IPS-NIHi11 (cell line): ENCODE measurements around the gene RFC1.
"Not testable (repeated sequence)": the region's sequence is repeated elsewhere in the genome, so short reads cannot be mapped to it uniquely, and the experiment has no call there.

ENCODE experiments used
- DNase-seq: peaks from one replicate; pipeline ENCODE4 v3.0.0; 2012; ENCODE audit warnings: mixed read lengths, low spot score

RFC1 gene

DNA sequence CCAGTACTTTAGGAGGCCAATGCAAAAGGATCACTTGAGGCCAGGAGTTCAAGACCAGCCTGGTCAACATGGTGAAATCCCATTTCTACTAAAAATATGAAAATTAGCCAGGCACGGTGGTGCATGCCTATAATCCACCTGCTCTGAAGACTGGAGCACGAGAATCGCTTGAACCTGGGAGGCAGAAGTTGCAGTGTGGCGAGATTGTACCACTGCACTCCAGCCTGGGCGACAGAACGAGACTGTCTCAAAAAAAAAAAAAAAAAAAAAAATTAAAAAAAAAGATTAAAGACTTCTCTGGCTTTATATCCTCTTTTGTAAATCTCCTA, 13.0 kb downstream of the RFC1 start:
- not testable (repeated sequence) for DNase-seq

DNA sequence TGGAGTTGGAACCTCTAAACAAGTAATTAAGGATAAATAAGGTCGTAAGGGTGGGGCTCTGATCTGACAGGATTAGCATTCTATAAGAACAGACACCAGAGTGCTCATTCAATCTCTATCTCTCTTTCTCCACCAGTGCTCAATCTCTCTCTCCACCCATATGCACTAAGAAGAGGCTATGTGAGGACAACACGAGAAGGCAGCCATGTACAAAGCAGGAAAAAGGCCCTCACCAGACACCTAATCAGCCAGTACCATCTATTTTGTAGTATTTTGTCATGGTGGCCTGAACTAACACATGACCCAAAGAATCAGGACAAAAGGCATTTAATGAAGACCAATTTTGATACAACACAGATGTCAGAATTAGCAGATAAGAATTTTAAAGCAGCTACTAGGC, 16.8 kb downstream of the RFC1 start:
- no peak for DNase-seq

DNA sequence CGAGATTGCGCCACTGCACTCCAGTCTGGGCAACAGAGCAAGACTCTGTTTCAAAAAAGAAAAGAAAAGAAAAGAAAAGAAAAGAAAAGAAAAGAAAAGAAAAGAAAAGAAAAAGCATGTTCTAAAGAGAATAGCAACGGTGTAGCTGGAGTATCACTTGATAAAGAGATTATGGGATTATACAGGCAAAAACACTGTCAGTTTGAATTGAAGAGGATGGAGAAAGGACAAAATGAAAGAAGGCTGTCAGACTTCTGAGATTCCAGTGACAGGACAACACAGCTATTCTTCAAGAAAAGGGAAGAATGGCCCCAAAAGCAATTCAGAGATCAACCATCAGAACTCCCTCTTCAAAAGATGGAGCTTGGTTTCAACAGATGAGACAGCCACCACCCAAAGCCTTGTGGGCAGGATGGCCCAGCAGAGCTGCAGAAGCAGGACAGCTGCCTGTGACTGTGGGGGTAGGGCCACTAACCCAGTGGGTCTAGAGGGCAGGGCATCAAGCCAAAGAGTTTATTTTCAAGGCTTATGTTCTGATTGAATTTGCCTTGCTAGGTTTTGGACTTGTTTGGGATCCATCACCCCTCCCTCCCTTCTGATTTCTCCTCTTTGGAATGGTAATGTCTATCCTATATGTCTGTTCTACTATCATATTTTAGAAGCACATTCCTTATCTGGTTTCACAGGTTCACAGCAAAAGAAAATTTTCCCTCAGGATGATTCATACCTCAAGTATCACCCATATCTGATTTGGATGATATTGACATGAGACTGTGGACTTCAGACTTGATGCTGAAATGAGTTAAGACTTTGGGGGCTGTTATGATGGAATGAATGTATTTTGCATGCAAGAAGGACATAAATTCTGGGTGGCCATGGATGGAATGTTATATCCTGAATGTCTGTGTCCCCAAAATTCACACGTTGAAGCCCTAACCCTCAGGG, 17.5 kb downstream of the RFC1 start:
- no peak for DNase-seq

DNA sequence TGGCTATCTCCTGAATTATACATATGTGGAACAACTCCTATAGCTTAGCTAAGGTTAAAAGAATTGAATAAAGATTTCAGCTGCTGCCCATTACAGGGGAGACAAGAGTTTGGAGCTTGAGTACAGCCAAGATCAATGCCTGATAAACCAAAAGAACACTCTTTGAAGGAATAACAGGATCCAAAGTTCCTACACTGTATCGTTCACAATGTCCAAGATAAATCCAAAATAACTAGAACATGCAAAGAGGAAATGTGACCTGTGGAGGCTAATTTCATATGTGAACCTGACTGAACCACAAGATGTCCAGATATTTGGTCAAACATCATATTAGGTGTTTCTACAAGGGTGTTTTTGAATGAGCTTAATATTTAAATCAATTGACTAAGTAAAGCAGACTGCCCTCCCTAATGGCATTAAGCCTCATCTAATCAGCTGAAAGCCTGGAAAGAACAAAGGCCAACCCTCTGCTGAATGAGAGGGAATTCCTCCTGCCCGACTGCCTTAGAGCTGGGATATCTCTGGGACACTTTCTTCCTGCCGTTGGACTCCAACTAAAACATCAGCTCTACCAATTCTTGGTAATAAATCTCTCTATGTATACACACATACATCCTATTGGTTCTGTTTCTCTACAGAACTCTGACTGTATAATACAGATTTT, 19.2 kb downstream of the RFC1 start:
- DNase-seq, result no peak

DNA sequence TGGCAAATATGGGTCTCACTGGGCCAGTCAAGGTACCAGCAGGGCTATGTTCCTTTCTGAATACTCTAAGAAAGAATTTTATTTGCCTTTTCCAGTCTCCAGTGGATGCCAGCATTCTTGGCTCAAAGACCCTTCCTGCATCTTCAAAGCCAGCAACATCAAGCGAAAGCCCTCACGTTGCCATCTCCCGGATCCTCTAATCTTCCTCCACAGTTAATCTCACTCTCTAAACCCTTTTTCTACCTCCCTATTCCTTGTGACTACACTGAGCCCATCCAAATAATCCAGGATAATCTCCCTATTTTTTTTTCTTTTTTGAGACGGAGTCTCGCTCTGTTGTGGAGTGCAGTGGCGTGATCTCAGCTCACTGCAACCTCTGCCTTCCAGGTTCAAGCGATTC, 23.4 kb downstream of the RFC1 start:
- DNase-seq, result no peak

DNA sequence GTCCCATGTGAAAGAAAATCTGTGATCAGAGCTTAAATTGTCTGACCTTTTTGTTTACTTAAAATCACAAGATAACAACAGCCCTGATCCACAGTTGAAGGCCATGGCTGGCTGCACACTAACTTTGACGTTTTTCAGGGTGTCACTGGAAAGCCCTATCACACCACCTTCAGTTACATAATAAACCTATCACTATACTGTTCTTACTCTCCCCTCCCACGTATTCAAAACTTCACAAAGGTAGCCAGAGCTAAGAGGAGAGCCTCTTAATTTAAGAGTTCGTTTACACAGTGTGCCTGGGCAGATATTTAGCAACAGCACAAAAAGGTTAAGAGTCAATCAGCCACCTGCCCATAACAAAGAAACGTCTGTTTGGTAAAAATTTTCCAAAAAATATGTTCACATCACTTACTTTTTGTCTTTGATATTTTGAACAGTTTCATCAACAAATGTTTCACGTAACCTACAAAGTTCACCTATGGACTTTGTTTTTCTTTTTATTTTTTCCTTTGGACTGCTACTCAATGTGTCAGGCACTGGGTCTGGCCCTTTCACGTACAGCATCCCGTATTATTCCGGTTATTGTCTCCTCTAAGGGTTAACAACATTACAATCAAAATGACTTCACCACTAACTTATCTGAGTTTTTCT, 25.0 kb downstream of the RFC1 start:
- no peak for DNase-seq

DNA sequence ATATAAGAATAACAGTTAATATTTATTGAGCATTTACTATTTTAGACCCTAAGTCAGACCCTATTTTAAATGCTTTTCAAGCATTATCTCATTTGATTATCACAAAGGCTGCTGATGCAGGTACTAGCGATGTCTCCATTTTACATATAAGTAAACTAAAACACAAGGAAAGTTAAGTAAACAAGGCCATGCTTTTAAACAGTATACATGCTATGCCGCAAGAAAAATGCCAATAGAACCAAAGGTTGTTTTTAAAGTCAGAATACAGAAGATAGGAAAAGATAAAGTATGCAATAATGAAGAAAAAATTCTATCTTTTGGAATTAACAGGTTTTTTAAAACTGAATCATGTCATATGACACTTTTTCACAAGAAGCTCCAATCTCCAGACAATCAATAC, 26.2 kb downstream of the RFC1 start:
- DNase-seq, result no peak

DNA sequence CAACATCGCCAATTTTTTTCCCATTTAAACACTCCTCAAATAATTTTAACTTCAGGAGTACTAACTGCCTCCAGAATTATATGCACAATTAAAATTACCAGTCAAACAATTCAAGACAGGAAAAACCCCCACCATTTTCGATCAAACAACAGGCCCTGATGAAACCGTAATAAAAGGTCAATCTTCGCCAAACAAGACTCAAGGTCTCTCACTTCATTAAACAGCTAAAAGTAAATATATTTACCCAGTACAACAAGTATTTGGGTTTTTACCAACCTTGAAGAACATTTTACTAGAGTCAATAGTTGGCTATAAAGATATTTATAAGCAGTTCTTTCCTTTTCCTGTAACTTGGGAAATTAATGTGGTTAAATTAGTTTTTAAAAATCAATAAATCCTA, 28.3 kb downstream of the RFC1 start:
- DNase-seq, result no peak

DNA sequence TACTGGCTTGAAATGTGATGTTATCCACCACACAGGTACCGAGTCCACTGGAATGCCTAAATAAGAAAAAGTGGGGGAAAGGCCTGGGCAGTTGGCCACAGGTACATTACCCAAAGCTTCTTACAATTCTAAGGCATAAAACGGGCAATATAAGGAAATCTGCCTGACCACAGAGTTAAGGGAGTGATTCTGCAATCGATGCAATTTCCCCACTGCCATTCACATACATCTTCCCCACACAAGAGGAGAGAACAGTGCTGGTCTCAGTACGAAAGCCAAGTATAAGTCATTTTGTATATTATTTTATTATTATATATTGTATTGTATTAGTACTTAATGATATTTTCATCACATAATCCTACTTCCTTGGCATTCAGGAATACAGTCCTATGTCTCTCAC, 30.6 kb downstream of the RFC1 start:
- DNase-seq, result no peak

DNA sequence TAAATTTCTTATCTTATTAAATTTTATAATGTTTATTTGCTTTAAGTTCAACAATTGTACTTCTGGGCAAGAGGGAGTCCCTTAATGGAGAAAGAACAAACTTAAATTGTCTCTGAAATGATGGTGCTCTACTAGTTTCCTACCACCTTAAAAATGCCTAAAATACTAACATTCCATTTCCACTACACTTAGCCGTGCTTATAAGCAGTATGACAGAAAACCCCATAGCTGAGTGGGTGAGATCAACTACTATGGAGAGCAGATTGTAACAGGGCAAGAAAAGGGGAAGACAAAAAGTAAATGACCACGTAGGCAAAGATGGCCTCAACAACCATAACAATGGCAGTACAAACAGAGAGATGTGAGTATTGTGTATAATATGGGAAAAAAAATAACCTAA, 35.0 kb downstream of the RFC1 start:
- DNase-seq, result no peak

DNA sequence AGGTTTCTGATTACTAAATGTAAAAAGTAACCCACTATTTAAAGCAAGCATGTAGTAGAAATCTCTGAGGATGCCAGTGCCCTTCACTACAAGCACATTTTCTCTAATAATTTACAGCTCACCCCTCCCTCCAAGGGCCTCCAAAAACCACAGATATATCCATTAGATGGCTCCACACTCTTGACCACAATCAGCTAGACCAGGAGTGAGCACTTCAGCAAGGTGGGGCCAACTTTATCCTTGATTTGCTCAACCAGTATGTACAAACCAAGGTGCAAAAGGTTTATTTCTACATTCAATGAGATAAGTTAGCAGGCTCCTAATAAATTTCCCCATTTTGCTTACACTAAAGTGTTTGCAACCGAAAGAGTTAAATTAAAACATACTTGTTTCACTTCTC, 35.8 kb downstream of the RFC1 start:
- no peak for DNase-seq

DNA sequence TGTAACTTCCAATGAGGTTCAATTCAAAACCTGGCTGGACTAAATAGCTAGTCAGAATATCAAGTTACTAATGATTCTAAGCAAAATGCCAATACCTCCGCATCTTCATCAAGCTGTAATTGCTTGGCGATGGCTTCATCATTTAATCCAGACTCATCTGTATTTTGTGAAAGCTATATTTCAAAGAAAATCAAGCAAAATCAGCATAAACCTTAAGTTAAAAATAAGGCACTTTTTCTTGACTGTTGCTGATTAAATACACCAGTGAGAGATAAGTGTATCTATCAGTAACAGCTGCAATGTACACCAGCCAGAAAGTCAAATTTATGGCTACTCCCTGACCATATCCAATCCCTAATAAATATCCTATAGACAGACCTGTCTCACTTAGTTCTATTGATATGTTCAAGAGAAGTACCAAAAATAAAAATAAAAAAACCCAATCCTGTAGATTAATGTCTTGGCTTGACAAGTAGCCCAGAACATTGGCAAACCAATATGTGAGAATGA, 39.6 kb downstream of the RFC1 start:
- DNase-seq, result no peak

DNA sequence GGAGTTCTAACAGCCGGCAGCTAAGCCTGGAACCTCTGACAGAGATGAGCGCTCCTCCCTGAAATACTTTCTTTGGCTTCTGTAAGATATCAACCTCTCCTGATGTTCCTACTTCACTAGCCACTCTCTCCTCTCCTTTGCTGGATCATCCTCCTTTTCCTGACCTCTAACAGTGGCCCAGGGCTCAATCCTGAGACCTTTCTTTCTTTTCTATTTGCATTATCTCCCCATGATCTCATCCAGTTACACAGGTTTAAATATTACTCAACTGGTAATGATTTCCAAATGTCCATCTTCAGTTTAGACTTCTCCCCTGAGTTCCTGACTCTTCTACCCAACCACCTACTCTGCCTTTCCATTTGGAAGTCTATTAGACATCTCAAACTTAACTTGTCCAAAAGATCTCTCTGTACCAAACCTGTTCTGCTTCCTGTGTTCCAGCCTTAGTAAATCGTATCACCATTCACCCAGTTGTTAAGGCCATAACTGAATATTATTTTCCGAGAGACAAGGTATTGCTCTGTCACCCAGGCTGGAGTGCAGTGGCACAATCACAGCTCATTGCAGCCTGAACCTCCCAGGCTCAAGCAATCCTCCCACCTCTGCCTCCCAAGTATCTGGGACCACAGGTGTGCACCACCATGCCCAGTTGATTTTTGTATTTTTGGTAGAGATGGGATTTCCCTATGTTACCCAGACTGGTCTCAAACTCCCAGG, 41.1 kb downstream of the RFC1 start:
- DNase-seq, result no peak

DNA sequence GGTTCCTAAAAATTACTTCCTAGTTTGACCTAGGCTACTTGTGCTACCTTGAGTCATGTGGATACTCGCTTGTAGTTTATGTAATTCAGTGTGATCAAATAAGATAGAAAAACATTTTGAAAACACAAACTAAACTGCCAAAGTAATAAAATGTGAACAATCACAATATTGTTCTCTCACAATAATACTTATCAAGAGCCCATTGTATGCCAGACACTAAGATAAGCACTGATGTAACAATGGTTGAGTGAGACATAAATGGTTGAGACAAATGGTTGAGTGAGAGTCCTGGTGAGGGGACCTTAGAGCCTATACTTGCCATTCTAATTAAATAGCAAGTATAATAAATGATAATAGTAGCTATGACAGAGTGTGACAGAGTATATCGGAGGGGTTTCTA, 41.7 kb downstream of the RFC1 start:
- no peak for DNase-seq

DNA sequence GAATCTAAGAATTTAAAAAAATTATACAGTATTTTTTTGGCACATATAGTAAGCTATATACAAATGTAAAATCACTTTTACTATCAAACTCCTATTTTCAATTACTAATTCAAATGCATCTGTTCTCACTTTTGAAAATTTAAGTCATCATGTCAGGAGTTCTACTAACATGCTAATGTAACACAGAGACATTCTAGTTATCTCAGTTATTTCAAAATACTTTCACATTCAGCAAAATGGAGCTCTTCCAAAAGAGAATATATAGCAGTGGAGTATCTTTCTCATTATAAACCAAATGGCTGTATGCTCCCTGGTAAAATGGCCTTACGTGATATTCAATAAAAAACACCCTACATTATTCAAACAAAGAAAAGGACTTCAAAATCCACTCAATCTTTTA, 42.3 kb downstream of the RFC1 start:
- no peak for DNase-seq

DNA sequence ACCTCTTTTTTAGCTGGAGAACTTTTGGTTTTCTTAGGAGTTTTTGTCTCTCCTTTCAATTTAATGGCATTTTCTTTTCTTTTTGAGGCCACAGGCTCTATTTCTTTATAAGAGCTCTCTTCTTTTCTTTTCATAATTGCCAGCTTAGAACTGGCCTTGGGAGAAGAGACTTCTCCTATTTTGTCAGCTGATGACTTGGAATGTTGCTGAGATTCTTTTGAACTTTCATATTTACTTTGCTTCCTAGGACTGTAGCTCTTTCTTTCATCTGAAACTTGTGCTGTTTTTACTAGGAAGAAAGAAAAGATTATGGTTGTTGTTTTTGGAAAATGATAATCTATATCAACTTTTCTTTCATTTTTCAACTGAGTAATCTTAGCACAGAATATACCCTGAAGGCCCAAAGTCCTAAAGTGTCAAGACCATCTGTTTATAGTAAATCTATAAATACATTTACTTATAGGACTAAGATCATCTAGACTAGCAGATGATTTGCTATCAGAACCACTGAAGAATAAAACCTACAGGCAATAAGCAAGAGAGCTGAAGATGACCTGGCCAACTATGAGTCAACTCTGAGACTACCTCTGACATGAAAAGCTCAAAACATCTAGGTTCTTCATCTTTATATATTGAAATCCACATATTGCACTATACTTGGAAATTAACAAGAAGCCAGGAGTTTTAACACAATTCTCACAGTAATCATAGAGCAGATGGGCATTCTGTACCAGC, 45.6 kb downstream of the RFC1 start:
- no peak for DNase-seq

DNA sequence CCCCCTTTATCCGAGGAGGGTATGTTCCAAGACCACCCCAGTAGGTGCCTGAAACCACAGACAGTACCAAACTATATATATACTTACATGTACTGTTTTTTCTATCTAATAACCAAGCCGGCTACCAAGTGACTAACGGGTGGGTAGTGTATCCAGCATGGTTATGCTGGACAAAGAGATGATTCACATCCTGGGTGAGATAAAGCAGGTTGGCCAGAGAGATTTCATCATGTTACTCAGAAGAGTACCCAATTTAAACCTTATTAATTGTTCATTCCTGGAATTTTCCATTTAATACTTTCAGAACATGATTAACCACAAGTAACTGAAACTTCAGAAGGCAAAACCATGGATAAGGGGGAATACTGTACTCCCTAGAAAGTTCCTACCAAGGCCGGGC, 46.5 kb downstream of the RFC1 start:
- no peak for DNase-seq

DNA sequence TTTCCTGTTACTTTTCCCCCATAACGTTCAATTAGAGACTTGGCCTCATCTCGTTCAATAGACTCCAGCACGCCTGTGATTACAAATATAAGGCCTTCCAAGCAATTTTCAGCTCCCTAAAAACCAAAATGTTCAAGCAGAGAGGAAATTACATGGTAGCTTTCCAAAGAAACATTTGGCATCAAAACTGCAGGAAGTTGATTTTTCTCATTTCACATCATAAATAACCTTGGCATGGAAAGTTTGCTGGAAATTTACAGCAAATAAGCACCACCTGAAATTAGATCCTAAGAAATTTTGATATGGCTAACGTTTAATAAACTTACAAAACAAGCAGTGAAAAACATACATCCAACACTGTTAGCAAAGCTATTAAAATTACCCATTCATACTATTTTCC, 53.3 kb downstream of the RFC1 start:
- DNase-seq, result no peak

DNA sequence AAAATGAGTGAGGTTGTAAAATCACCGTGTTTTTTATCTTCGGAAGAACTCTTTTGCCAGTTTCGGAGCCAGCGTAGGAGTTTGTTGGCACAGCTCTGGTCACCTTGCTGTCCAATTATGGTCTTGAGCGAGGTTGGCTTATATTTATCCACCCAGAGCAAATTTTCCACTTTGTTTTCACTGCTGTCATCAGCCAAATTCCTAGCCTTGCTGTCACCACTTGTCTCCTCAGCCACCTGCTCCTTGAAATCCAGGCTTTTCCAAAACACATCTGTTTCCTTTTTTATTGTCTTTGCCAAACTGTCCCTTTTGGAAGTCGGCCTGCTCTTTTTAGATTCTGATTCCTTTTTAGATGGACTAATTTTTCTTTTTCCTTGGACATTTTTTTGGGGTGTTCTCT, 57.6 kb downstream of the RFC1 start:
- no peak for DNase-seq

DNA sequence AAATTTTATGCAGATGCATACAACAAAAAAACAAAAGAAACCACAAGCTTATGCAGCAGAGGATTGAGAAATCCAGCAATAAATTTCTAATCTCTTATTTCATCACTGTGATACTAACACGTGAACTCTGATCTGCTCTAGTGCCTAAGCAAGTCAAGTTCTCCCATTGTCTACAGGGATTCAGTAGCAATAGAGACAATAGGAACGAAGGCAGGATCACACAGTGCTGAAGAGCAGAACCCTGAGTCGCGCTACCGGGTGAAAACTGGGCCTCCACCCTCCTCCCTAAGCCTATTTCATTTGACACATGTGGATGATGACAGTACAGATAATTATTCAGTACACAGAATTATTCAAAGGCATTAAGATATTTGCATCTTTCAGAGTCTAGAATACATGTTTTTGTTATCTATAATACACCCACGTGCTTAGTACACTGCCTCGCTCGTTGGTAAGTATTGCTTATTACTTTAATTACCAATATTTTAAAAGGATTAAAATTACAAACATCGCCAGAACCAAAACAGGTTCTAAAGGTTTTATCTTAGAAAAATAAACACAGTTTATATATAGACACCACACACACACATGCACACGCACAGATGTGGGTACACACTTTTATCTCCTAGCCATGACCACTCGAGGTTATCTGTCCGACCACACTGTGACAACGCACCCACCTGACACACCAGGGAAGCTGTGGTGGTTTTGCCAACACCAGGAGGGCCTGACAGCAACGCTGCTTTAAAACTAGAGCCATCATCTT, 60.1 kb downstream of the RFC1 start:
- DNase-seq, result no peak

DNA sequence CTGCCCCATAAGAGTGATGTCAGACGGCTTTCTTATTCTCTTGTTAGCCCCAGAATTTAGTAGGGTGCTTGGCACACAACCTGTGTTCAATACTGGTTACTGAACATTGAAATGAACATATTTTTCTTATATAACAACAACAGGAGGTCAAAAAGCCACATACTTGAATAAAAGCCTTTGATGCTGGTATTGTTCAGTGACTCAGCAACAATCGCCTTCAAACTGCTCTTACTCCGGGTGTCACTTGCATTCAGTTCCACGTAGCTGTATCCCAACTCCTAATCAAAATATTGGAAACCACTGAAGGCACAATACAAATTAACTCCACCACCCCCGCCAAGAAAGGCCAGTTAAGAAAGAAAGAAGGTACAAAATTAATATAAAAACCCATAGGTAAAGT, 61.5 kb downstream of the RFC1 start:
- DNase-seq, result no peak
